ENCODE measurements around the gene CNTNAP4. TPM values are rescaled to one million over a fixed set of nuclear protein-coding genes. Genes with fewer than 3 reads are reported as not detected.

Gene CNTNAP4
- polyA plus RNA-seq, 1 of the 3 experiments (the other 2 are of a cell fraction), result not detected

GRCh38 chr16:76490036-76490639, 212.9 kb downstream of the CNTNAP4 start:
- Histone ChIP-seq H3K4me3 (ENCODE audit: low read depth in 2 of 2, low read length in 1 of 2) (no peak overlapping the region), H3K9ac (no peak overlapping the region), H4K20me1 (ENCODE audit: insufficient read depth) (no peaks in the 10 kb centered on the region), H3K27me3 (ENCODE audit: insufficient read depth) (no peaks in the 10 kb centered on the region), H2AFZ (ENCODE audit: low read depth) (no peak overlapping the region), H3K4me1 (ENCODE audit: control insufficient read depth in 1 of 2, insufficient read depth in 2 of 2, low read depth in 1 of 2, low read length in 1 of 2) (peaks cover 0 to 25% of the 10 kb centered on the region in 2 experiments; a peak in 2 of 4 replicates), H3K27ac (ENCODE audit: low read depth in 2 of 2, low read length in 1 of 2) (peak overlapping the region in 1 of 2 experiments; percentile 86; a peak in 2 of 4 replicates), H3K4me2 (no peak overlapping the region), H3K36me3 (replicated peaks in 1 of 2; ENCODE audit: control insufficient read depth in 1 of 2, insufficient read depth in 2 of 2, low read length in 1 of 2) (no peaks in the 10 kb centered on the region), H3K9me2 (no peaks in the 10 kb centered on the region), H3K9me3 (no peaks in the 10 kb centered on the region), H3K79me2 (ENCODE audit: insufficient read depth) (no peaks in the 10 kb centered on the region), H3F3A (replicated peaks; ENCODE audit: insufficient read depth) (no peaks in the 10 kb centered on the region)
- 31% methylated on average over 3 of the region's 3 CpGs for WGBS (ENCODE audit: low lambda C conversion rate)
- ChIA-PET POLR2A (interaction anchor here (0.6 to 2.0 kb wide), 2 partner anchors 168 to 501 kb away, joined by 3 to 4 read pairs; no protein-coding TSS in a partner anchor), CTCF (interaction anchor here (0.6 to 1.4 kb wide), 5 partner anchors 14 to 553 kb away, joined by 3 to 7 read pairs (median 3); partner anchors contain the start of gene CNTNAP4)
- peak; percentile 31 for DNase-seq
- TF ChIP-seq RCOR1 (IDR thresholded peaks at IDR 0.05; ENCODE audit: low read length) (no peak; the same call in 1 of the 2 replicates), SMC3 (IDR thresholded peaks at IDR 0.05; ENCODE audit: low read depth, low read length) (no peak), EP300 (IDR thresholded peaks at IDR 0.05; ENCODE audit: borderline replicate concordance in 1 of 2, low read depth in 1 of 2, low read length in 1 of 2) (peak in 1 of 2 experiments; percentile 88; a peak in 2 of 4 replicates), REST (IDR thresholded peaks at IDR 0.05; ENCODE audit: low read depth, low read length) (no peak), TCF12 (IDR thresholded peaks at IDR 0.05) (no peak), CHD2 (IDR thresholded peaks at IDR 0.05; ENCODE audit: low read length, partially characterized antibody) (peak; percentile 38), USF1 (IDR thresholded peaks at IDR 0.05; ENCODE audit: borderline replicate concordance, low read depth) (no peak), JUND (IDR thresholded peaks at IDR 0.05) (no peak), USF2 (IDR thresholded peaks at IDR 0.05; ENCODE audit: borderline replicate concordance, low read depth, low read length) (no peak), RXRA (IDR thresholded peaks at IDR 0.05; ENCODE audit: borderline replicate concordance, low read depth) (no peak), TAF1 (IDR thresholded peaks at IDR 0.05; ENCODE audit: borderline replicate concordance, low read depth, low read length) (no peak), TEAD4 (IDR thresholded peaks at IDR 0.05; ENCODE audit: borderline replicate concordance, insufficient read depth) (no peak), RFX5 (IDR thresholded peaks at IDR 0.05; ENCODE audit: low read length) (no peak), GATA2 (CRISPR knock-in tag; IDR thresholded peaks at IDR 0.05) (peak; percentile 63), FOSL2 (IDR thresholded peaks at IDR 0.05; ENCODE audit: borderline replicate concordance, low read depth) (no peak)
- TF ChIP-seq, protein P1, sequence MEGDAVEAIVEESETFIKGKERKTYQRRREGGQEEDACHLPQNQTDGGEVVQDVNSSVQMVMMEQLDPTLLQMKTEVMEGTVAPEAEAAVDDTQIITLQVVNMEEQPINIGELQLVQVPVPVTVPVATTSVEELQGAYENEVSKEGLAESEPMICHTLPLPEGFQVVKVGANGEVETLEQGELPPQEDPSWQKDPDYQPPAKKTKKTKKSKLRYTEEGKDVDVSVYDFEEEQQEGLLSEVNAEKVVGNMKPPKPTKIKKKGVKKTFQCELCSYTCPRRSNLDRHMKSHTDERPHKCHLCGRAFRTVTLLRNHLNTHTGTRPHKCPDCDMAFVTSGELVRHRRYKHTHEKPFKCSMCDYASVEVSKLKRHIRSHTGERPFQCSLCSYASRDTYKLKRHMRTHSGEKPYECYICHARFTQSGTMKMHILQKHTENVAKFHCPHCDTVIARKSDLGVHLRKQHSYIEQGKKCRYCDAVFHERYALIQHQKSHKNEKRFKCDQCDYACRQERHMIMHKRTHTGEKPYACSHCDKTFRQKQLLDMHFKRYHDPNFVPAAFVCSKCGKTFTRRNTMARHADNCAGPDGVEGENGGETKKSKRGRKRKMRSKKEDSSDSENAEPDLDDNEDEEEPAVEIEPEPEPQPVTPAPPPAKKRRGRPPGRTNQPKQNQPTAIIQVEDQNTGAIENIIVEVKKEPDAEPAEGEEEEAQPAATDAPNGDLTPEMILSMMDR (IDR thresholded peaks at IDR 0.05), result no peak
- TF ChIP-seq, protein P2, sequence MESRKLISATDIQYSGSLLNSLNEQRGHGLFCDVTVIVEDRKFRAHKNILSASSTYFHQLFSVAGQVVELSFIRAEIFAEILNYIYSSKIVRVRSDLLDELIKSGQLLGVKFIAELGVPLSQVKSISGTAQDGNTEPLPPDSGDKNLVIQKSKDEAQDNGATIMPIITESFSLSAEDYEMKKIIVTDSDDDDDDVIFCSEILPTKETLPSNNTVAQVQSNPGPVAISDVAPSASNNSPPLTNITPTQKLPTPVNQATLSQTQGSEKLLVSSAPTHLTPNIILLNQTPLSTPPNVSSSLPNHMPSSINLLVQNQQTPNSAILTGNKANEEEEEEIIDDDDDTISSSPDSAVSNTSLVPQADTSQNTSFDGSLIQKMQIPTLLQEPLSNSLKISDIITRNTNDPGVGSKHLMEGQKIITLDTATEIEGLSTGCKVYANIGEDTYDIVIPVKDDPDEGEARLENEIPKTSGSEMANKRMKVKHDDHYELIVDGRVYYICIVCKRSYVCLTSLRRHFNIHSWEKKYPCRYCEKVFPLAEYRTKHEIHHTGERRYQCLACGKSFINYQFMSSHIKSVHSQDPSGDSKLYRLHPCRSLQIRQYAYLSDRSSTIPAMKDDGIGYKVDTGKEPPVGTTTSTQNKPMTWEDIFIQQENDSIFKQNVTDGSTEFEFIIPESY (IDR thresholded peaks at IDR 0.05; ENCODE audit: borderline replicate concordance, low read depth), result no peak
- TF ChIP-seq, protein P3, sequence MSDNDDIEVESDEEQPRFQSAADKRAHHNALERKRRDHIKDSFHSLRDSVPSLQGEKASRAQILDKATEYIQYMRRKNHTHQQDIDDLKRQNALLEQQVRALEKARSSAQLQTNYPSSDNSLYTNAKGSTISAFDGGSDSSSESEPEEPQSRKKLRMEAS (IDR thresholded peaks at IDR 0.05; ENCODE audit: low read depth), result no peak
- TF ChIP-seq, protein P4, sequence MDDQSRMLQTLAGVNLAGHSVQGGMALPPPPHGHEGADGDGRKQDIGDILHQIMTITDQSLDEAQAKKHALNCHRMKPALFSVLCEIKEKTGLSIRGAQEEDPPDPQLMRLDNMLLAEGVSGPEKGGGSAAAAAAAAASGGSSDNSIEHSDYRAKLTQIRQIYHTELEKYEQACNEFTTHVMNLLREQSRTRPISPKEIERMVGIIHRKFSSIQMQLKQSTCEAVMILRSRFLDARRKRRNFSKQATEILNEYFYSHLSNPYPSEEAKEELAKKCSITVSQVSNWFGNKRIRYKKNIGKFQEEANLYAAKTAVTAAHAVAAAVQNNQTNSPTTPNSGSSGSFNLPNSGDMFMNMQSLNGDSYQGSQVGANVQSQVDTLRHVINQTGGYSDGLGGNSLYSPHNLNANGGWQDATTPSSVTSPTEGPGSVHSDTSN (IDR thresholded peaks at IDR 0.05), result no peak
- TF ChIP-seq, protein P5, sequence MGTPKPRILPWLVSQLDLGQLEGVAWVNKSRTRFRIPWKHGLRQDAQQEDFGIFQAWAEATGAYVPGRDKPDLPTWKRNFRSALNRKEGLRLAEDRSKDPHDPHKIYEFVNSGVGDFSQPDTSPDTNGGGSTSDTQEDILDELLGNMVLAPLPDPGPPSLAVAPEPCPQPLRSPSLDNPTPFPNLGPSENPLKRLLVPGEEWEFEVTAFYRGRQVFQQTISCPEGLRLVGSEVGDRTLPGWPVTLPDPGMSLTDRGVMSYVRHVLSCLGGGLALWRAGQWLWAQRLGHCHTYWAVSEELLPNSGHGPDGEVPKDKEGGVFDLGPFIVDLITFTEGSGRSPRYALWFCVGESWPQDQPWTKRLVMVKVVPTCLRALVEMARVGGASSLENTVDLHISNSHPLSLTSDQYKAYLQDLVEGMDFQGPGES (IDR thresholded peaks at IDR 0.05; ENCODE audit: low read depth, low read length), result no peak

Data from SK-N-SH (cell line).